OCI-LY1 (cell line): Measurements from ENCODE around the gene ZNF235.
"Not testable (repeated sequence)": the region's sequence is repeated elsewhere in the genome, so short reads cannot be mapped to it uniquely, and the experiment has no call there.

Experiments used
- H2AFZ ChIP-seq: fragments of 200-600 bp; sonication (generic), shearing (Covaris generic); 2 replicates; pipeline ENCODE4 v1.6.0; 2014; ENCODE audit warnings: antibody characterized with exemption, mild to moderate bottlenecking, low read length
- H3F3A ChIP-seq: fragments of 200-600 bp; sonication (generic), shearing (Covaris generic); 2 replicates; pipeline ENCODE4 v1.6.0; 2014; ENCODE audit warnings: mild to moderate bottlenecking, antibody characterized with exemption, low read length, moderate library complexity; ENCODE audit not compliant: insufficient read depth
- H3K27ac ChIP-seq: fragments of 200-600 bp; sonication (generic); 2 replicates; pipeline ENCODE4 v1.5.1; 2014; ENCODE audit warnings: low read length, mixed run types, mild to moderate bottlenecking, low read depth; ENCODE audit not compliant: poor library complexity, severe bottlenecking
- H3K27me3 ChIP-seq: fragments of 200-600 bp; sonication (generic); 2 replicates; pipeline ENCODE4 v1.6.0; 2014; ENCODE audit warnings: antibody characterized with exemption, mild to moderate bottlenecking, low read length, moderate library complexity; ENCODE audit not compliant: insufficient read depth
- H3K36me3 ChIP-seq: fragments of 200-600 bp; sonication (generic); 2 replicates; pipeline ENCODE4 v1.6.1; 2014; ENCODE audit warnings: mild to moderate bottlenecking, antibody characterized with exemption, low read length, moderate library complexity, mixed read lengths; ENCODE audit not compliant: insufficient read depth
- H3K4me1 ChIP-seq: fragments of 200-600 bp; sonication (generic); 2 replicates; pipeline ENCODE4 v1.5.1; 2014; ENCODE audit warnings: mild to moderate bottlenecking, low read length, moderate library complexity; ENCODE audit not compliant: insufficient read depth, severe bottlenecking
- H3K4me2 ChIP-seq: fragments of 200-600 bp; sonication (generic), shearing (Covaris generic); 2 replicates; pipeline ENCODE4 v1.6.1; 2014; ENCODE audit warnings: low read length
- H3K4me3 ChIP-seq: fragments of 200-600 bp; sonication (generic); 2 replicates; pipeline ENCODE4 v1.5.1; 2014; ENCODE audit warnings: low read length, low read depth, mild to moderate bottlenecking, mixed read lengths; ENCODE audit not compliant: poor library complexity, severe bottlenecking
- H3K79me2 ChIP-seq: fragments of 200-600 bp; shearing (Covaris generic); 2 replicates; pipeline ENCODE4 v1.6.1; 2016; ENCODE audit warnings: mixed run types, low read length, mixed read lengths; ENCODE audit not compliant: insufficient read depth
- H3K9ac ChIP-seq: fragments of 200-600 bp; sonication (generic), shearing (Covaris generic); 2 replicates; pipeline ENCODE4 v1.6.1; 2014; ENCODE audit warnings: mild to moderate bottlenecking, low read length, mixed read lengths
- H3K9me2 ChIP-seq: fragments of 200-600 bp; sonication (generic), shearing (Covaris generic); 2 replicates; pipeline ENCODE4 v1.6.1; 2014; ENCODE audit warnings: low read depth, mild to moderate bottlenecking, low read length, mixed read lengths
- H3K9me3 ChIP-seq: fragments of 200-600 bp; shearing (Covaris generic); 2 replicates; pipeline ENCODE4 v1.6.1; 2014; ENCODE audit warnings: low read length, mixed read lengths
- H4K20me1 ChIP-seq: fragments of 200-600 bp; sonication (generic), shearing (Covaris generic); 2 replicates; pipeline ENCODE4 v1.6.0; 2016; ENCODE audit warnings: mild to moderate bottlenecking, low read length; ENCODE audit not compliant: insufficient read depth
- CTCF ChIP-seq: fragments of 200-600 bp; sonication (generic), shearing (Covaris generic); IDR thresholded peaks from 2 replicates; pipeline ENCODE4 v1.5.1; 2017; ENCODE audit warnings: mild to moderate bottlenecking, antibody characterized with exemption, low read length, moderate library complexity, mixed read lengths
- EZH2 ChIP-seq: fragments of 200-600 bp; sonication (generic), shearing (Covaris generic); IDR thresholded peaks from 2 replicates; pipeline ENCODE4 v1.8.0; 2017; ENCODE audit warnings: borderline replicate concordance, mixed run types, mild to moderate bottlenecking, antibody characterized with exemption, low read length, moderate library complexity, mixed read lengths

Gene ZNF235

DNA sequence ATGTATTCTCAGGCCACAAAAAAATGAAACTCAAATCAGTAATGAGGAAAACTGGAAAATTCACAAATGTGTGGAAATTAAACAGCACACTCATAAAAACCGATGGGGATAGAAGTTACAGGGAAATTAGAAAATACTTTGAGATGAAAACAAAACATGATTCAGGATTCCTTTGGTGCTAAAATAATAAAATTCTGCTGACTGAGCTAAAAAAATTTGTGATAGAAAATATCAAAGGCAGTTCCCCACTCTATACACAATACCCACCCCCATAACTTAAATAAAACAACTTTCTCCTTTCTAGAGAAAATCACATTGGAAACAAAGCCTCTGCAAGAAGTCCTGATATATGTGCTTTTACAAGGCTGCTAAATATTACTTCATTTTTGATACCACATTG lies 46.7 kb downstream of the ZNF235 start:
- no peak overlapping the region for H3K4me3 ChIP-seq
- no peaks in the 10 kb centered on the region for H3K4me1 ChIP-seq
- no peaks in the 10 kb centered on the region for H3K36me3 ChIP-seq
- H3K9ac ChIP-seq: no peak overlapping the region
- H3K9me3 ChIP-seq: peaks cover 23% of the 10 kb centered on the region; the same call in 1 of the 2 replicates
- no peaks in the 10 kb centered on the region for H3K27me3 ChIP-seq
- no peaks in the 10 kb centered on the region for H3F3A ChIP-seq
- H2AFZ ChIP-seq: no peak overlapping the region
- no peaks in the 10 kb centered on the region for H3K9me2 ChIP-seq
- H3K79me2 ChIP-seq: no peaks in the 10 kb centered on the region
- no peaks in the 10 kb centered on the region for H4K20me1 ChIP-seq
- no peak overlapping the region for H3K4me2 ChIP-seq
- no peak overlapping the region for H3K27ac ChIP-seq
- no peak for TF ChIP-seq CTCF
- no peak for TF ChIP-seq EZH2

GRCh38 chr19:44255705-44256411 lies 49.0 kb downstream of the ZNF235 start:
- no peaks in the 10 kb centered on the region for H3K9me2 ChIP-seq
- H3K9ac ChIP-seq: no peak overlapping the region
- no peak for TF ChIP-seq CTCF
- TF ChIP-seq EZH2: no peak
- no peaks in the 10 kb centered on the region for H3K27me3 ChIP-seq
- no peak overlapping the region for H3K4me2 ChIP-seq
- H3K4me1 ChIP-seq: no peaks in the 10 kb centered on the region
- no peak overlapping the region for H2AFZ ChIP-seq
- H3K79me2 ChIP-seq: no peaks in the 10 kb centered on the region
- peaks cover 23% of the 10 kb centered on the region; the same call in 1 of the 2 replicates for H3K9me3 ChIP-seq
- H4K20me1 ChIP-seq: no peaks in the 10 kb centered on the region
- no peaks in the 10 kb centered on the region for H3F3A ChIP-seq
- H3K27ac ChIP-seq: no peak overlapping the region
- H3K36me3 ChIP-seq: no peaks in the 10 kb centered on the region
- no peak overlapping the region for H3K4me3 ChIP-seq

- Histone ChIP-seq H3F3A (no peaks in the 10 kb centered on the region), H2AFZ (no peak overlapping the region), H3K79me2 (no peaks in the 10 kb centered on the region), H3K9me3 (peaks cover 27% of the 10 kb centered on the region), H3K4me2 (no peak overlapping the region), H4K20me1 (no peaks in the 10 kb centered on the region), H3K27ac (no peak overlapping the region), H3K4me1 (no peaks in the 10 kb centered on the region), H3K9ac (no peak overlapping the region), H3K27me3 (no peaks in the 10 kb centered on the region), H3K36me3 (no peaks in the 10 kb centered on the region), H3K9me2 (no peaks in the 10 kb centered on the region), H3K4me3 (no peak overlapping the region)
- TF ChIP-seq EZH2: no peak
Measured at GRCh38 chr19:44254496-44254895, 50.3 kb downstream of the ZNF235 start.

DNA sequence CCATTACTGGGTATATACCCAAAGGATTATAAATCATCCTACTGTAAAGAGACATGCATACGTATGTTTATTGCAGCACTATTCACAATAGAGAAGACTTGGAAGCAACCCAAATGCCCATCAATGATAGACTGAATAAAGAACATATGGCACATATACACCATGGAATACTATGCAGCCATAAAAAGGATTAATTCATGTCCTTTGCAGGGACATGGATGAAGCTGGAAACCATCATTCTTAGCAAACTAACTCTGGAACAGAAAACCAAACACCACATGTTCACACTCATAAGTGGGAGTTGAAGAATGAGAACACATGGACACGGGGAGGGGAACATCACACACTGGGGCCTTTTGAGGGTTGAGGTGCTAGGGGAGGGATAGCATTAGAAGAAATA lies 51.4 kb downstream of the ZNF235 start:
- H3K27ac ChIP-seq: not testable (repeated sequence)

DNA sequence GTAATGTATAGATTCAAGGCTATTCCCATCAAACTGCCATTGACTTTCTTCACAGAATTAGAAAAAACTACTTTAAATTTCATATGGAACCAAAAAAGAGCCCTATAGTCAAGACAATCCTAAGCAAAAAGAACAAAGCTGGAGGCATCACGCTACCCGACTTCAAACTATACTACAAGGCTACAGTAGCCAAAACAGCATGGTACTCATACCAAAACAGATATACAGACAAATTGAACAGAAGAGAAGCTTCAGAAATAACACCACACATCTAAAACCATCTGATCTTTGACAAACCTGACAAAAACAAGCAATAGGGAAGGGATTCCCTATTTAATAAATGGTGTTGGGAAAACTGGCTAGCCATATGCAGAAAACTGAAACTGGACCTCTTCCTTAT lies 52.5 kb downstream of the ZNF235 start:
- not testable (repeated sequence) for H3K9ac ChIP-seq, H3K4me2 ChIP-seq, H3F3A ChIP-seq, H3K79me2 ChIP-seq, H2AFZ ChIP-seq, H4K20me1 ChIP-seq, H3K27me3 ChIP-seq, H3K27ac ChIP-seq, H3K4me1 ChIP-seq, H3K9me2 ChIP-seq, H3K36me3 ChIP-seq, H3K4me3 ChIP-seq
- H3K9me3 ChIP-seq: peaks cover 35% of the 10 kb centered on the region

More for the DNA sequence above, 51.4 kb downstream of the ZNF235 start:
- not testable (repeated sequence) for H3F3A ChIP-seq, H4K20me1 ChIP-seq, H3K9me2 ChIP-seq, H3K9ac ChIP-seq, H3K36me3 ChIP-seq, H3K79me2 ChIP-seq, H3K4me3 ChIP-seq, H3K27me3 ChIP-seq, H2AFZ ChIP-seq, H3K4me1 ChIP-seq, H3K4me2 ChIP-seq
- peaks cover 31% of the 10 kb centered on the region for H3K9me3 ChIP-seq
